ENCODE results near the gene FRMD8.
A peak's percentile ranks its signal among the peaks of the same experiment; 100 is the strongest.

Gene FRMD8

GRCh38 chr11:65425971-65426838 lies 39.8 kb downstream of the FRMD8 start:
- no peak for DNase-seq

- peak; percentile 9 for DNase-seq
These were observed 40.6 kb downstream of the FRMD8 start for GRCh38 chr11:65426839-65427690.

GRCh38 chr11:65427691-65428577 lies 41.5 kb downstream of the FRMD8 start:
- DNase-seq, result no peak

GRCh38 chr11:65428578-65429067 lies 42.2 kb downstream of the FRMD8 start:
- no peak for DNase-seq

- DNase-seq, result no peak
These were observed 42.7 kb downstream of the FRMD8 start for GRCh38 chr11:65429068-65429681.

- no peak for DNase-seq
These were observed 43.4 kb downstream of the FRMD8 start for GRCh38 chr11:65429724-65430405.

- DNase-seq, result no peak
These were observed 44.2 kb downstream of the FRMD8 start for GRCh38 chr11:65430406-65431217.

GRCh38 chr11:65431451-65432099 lies 45.1 kb downstream of the FRMD8 start:
- no peak for DNase-seq

- no peak for DNase-seq
These were observed 45.7 kb downstream of the FRMD8 start for GRCh38 chr11:65432100-65432650.

- DNase-seq, result peak; percentile 41
These were observed 46.5 kb downstream of the FRMD8 start for GRCh38 chr11:65432686-65433582.

GRCh38 chr11:65433657-65434056 lies 47.2 kb downstream of the FRMD8 start:
- no peak for DNase-seq

GRCh38 chr11:65434057-65434666 lies 47.7 kb downstream of the FRMD8 start:
- DNase-seq, result no peak

GRCh38 chr11:65434667-65435410 lies 48.4 kb downstream of the FRMD8 start:
- DNase-seq, result no peak

- no peak for DNase-seq
These were observed 49.0 kb downstream of the FRMD8 start for GRCh38 chr11:65435411-65435931.

GRCh38 chr11:65435981-65436411 lies 49.6 kb downstream of the FRMD8 start:
- no peak for DNase-seq

GRCh38 chr11:65436412-65437032 lies 50.1 kb downstream of the FRMD8 start:
- no peak for DNase-seq
